MM.1S (cell line): Measurements from ENCODE around the gene ABCC8.

Source experiments
- DNase-seq: peaks from one replicate; pipeline ENCODE4 v3.0.0-alpha.2; 2015
- H2AFZ ChIP-seq: fragments of 300-600 bp; sonication (generic); 2 replicates; pipeline ENCODE4 v1.6.0; 2016; ENCODE audit warnings: antibody characterized with exemption, low read length
- H3F3A ChIP-seq: fragments of 300-600 bp; sonication (generic); 2 replicates; pipeline ENCODE4 v1.6.1; 2016; ENCODE audit warnings: mild to moderate bottlenecking, antibody characterized with exemption, low read length, moderate library complexity, mixed read lengths; ENCODE audit not compliant: insufficient read depth
- H3K27ac ChIP-seq: fragments of 300-600 bp; sonication (generic); 2 replicates; pipeline ENCODE4 v1.5.1; 2016; ENCODE audit warnings: mild to moderate bottlenecking, low read length
- H3K27me3 ChIP-seq: fragments of 300-600 bp; sonication (generic); replicated peaks from 2 replicates; pipeline ENCODE4 v1.6.0; 2016; ENCODE audit warnings: low read length; ENCODE audit not compliant: insufficient read depth
- H3K36me3 ChIP-seq: fragments of 300-600 bp; sonication (generic); replicated peaks from 2 replicates; pipeline ENCODE4 v1.6.1; 2016; ENCODE audit warnings: mild to moderate bottlenecking, low read length, mixed read lengths; ENCODE audit not compliant: insufficient read depth
- H3K4me1 ChIP-seq: fragments of 300-600 bp; sonication (generic); 2 replicates; pipeline ENCODE4 v1.6.1; 2016; ENCODE audit warnings: low read length, mixed read lengths
- H3K4me2 ChIP-seq: fragments of 300-600 bp; sonication (generic); 2 replicates; pipeline ENCODE4 v1.6.0; 2016; ENCODE audit warnings: low read depth, low read length
- H3K4me3 ChIP-seq: fragments of 300-600 bp; sonication (generic); 2 replicates; pipeline ENCODE4 v1.5.1; 2016; ENCODE audit warnings: low read length, mixed read lengths
- H3K79me2 ChIP-seq: fragments of 300-600 bp; sonication (generic); 2 replicates; pipeline ENCODE4 v1.6.1; 2016; ENCODE audit warnings: mixed run types, low read length, mixed read lengths
- H3K9ac ChIP-seq: fragments of 300-600 bp; sonication (generic); 2 replicates; pipeline ENCODE4 v1.6.1; 2016; ENCODE audit warnings: low read length, mixed read lengths
- H3K9me2 ChIP-seq: fragments of 300-600 bp; sonication (generic); replicated peaks from 2 replicates; pipeline ENCODE4 v1.6.1; 2016; ENCODE audit warnings: mild to moderate bottlenecking, low read length, mixed read lengths; ENCODE audit not compliant: insufficient read depth
- H3K9me3 ChIP-seq: fragments of 300-600 bp; sonication (generic); replicated peaks from 2 replicates; pipeline ENCODE4 v1.6.1; 2016; ENCODE audit warnings: mild to moderate bottlenecking, low read length, mixed read lengths; ENCODE audit not compliant: insufficient read depth
- H4K20me1 ChIP-seq: fragments of 300-600 bp; sonication (generic); 2 replicates; pipeline ENCODE4 v1.6.1; 2016; ENCODE audit warnings: mild to moderate bottlenecking, low read length, moderate library complexity, mixed read lengths; ENCODE audit not compliant: insufficient read depth
- CTCF ChIP-seq: fragments of 300-600 bp; sonication (generic); IDR thresholded peaks from 2 replicates; pipeline ENCODE4 v1.5.1; 2016; ENCODE audit warnings: antibody characterized with exemption, low read length, mixed read lengths
- EZH2 ChIP-seq: fragments of 300-600 bp; sonication (generic); optimal IDR thresholded peaks from 2 replicates; pipeline ENCODE3; 2017; ENCODE audit warnings: low read depth, mild to moderate bottlenecking, antibody characterized with exemption, low read length, mixed read lengths
- EZH2phosphoT487 ChIP-seq: fragments of 300-600 bp; sonication (generic); IDR thresholded peaks from 2 replicates; pipeline ENCODE4 v1.6.1; 2018; ENCODE audit warnings: antibody characterized with exemption, low read length

The ABCC8 gene

GRCh38 chr11:17486646-17487045 is 10.0 kb upstream of the ABCC8 start:
- H3K9ac ChIP-seq, result no peak overlapping the region
- no peak overlapping the region for H2AFZ ChIP-seq
- H4K20me1 ChIP-seq, result no peaks in the 10 kb centered on the region
- no peak overlapping the region for H3K4me3 ChIP-seq
- no peaks in the 10 kb centered on the region for H3K27me3 ChIP-seq
- no peak for DNase-seq
- no peaks in the 10 kb centered on the region for H3K9me3 ChIP-seq
- no peak overlapping the region for H3K27ac ChIP-seq
- no peaks in the 10 kb centered on the region for H3K36me3 ChIP-seq
- no peaks in the 10 kb centered on the region for H3K4me1 ChIP-seq
- H3K9me2 ChIP-seq, result no peaks in the 10 kb centered on the region
- no peak for TF ChIP-seq CTCF
- no peak for TF ChIP-seq EZH2phosphoT487
- no peak for TF ChIP-seq EZH2
- H3K79me2 ChIP-seq, result no peaks in the 10 kb centered on the region
- H3F3A ChIP-seq, result no peaks in the 10 kb centered on the region
- no peak overlapping the region for H3K4me2 ChIP-seq

DNA sequence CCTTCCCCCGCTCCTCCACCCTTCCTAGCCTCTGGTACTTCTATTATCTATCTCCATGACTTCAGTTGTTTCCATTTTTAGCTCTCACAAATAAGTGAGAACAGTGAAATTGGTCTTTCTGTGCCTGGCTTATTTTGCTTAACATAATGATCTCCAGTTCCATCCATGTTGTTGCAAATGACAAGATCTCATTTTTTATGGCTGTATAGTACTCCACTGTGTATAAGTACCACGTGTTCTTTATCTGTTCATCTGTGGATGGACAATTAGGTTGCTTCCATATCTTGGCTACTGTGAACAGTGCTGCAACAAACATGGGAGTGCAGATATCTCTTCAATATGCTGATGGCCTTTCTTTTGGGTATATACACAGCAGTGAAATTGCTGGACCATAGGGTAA is 6.9 kb upstream of the ABCC8 start:
- no peak overlapping the region for H3K9ac ChIP-seq
- no peak overlapping the region for H3K27ac ChIP-seq
- no peaks in the 10 kb centered on the region for H3K27me3 ChIP-seq
- no peaks in the 10 kb centered on the region for H3K36me3 ChIP-seq
- H3K9me2 ChIP-seq, result no peaks in the 10 kb centered on the region
- no peak overlapping the region for H3K4me3 ChIP-seq
- no peaks in the 10 kb centered on the region for H3F3A ChIP-seq
- H3K9me3 ChIP-seq, result no peaks in the 10 kb centered on the region
- H3K79me2 ChIP-seq, result no peaks in the 10 kb centered on the region
- TF ChIP-seq EZH2 (no peak), CTCF (no peak), EZH2phosphoT487 (no peak)
- H3K4me2 ChIP-seq, result no peak overlapping the region
- no peak for DNase-seq
- H3K4me1 ChIP-seq, result no peaks in the 10 kb centered on the region
- no peak overlapping the region for H2AFZ ChIP-seq
- no peaks in the 10 kb centered on the region for H4K20me1 ChIP-seq

DNA sequence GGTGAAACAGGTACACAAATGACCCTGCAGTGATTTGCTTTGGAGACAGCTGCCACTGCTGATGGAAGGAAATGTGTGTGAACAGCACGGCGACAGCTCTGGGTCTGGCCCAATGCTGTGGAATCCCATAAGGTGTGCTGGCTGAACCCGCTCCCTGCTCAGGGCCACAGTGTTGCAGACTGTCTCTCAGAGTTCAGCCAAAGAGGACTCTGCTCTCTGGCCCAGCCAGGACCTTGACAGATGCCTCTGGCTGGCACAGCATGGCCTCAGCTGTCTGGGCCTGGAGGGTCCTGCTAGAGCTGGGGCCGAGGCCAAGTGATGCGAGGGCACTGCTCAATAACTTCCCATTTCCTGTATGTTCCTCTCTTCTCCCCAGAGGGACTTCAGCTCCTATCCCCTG is 5.3 kb upstream of the ABCC8 start:
- H3F3A ChIP-seq, result no peaks in the 10 kb centered on the region
- H3K27me3 ChIP-seq, result peaks cover 9% of the 10 kb centered on the region; the same call in 1 of the 2 replicates
- H4K20me1 ChIP-seq, result no peaks in the 10 kb centered on the region
- no peak overlapping the region for H3K9ac ChIP-seq
- H3K4me3 ChIP-seq, result no peak overlapping the region
- no peak for TF ChIP-seq EZH2phosphoT487
- no peak for TF ChIP-seq CTCF
- no peak for TF ChIP-seq EZH2
- no peak overlapping the region for H3K4me2 ChIP-seq
- H3K9me2 ChIP-seq, result no peaks in the 10 kb centered on the region
- H2AFZ ChIP-seq, result no peak overlapping the region
- no peaks in the 10 kb centered on the region for H3K9me3 ChIP-seq
- no peaks in the 10 kb centered on the region for H3K36me3 ChIP-seq
- DNase-seq, result no peak
- no peaks in the 10 kb centered on the region for H3K4me1 ChIP-seq
- H3K79me2 ChIP-seq, result no peaks in the 10 kb centered on the region
- no peak overlapping the region for H3K27ac ChIP-seq
